ENCODE data around the gene LRBA. TPM values are rescaled to one million over a fixed set of nuclear protein-coding genes. Genes with fewer than 3 reads are reported as not detected.

Gene LRBA
- total RNA-seq, 1 experiment from 2014 or later: 69.1 TPM

DNA sequence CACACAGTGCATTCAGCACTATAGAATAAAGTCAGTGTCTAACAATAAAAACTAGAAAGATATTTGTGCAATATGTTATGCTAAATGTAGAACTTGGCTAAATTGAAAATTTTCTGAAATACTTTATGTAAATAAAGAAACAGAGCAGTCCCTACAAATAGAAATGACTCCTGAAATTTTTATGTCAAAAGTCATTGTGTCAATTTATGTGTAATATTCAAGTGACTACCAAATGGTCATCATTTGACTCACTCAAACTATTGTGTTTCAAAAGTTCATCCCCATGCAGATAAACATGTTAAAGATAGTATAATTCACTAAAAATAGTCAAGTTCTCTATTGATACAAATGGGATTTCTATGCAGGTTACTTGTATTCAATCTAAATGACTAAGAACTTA, 17.9 kb downstream of the LRBA start:
- no peak for ATAC-seq
- no peaks in the 10 kb centered on the region for H3K36me3 Mint-ChIP-seq
- no peak overlapping the region for H3K27ac Mint-ChIP-seq
- POLR2A ChIA-PET: no interaction called here
- DNase-seq (ENCODE audit: low spot score): no peak
- peaks cover 34% of the 10 kb centered on the region for H3K4me1 Mint-ChIP-seq
- H3K4me3 Mint-ChIP-seq: no peak overlapping the region
- no peaks in the 10 kb centered on the region for H3K27me3 Mint-ChIP-seq (ENCODE audit: low read depth)
- H3K9me3 Mint-ChIP-seq: no peaks in the 10 kb centered on the region
- CTCF ChIA-PET: no interaction called here
- TF ChIP-seq, protein P1, sequence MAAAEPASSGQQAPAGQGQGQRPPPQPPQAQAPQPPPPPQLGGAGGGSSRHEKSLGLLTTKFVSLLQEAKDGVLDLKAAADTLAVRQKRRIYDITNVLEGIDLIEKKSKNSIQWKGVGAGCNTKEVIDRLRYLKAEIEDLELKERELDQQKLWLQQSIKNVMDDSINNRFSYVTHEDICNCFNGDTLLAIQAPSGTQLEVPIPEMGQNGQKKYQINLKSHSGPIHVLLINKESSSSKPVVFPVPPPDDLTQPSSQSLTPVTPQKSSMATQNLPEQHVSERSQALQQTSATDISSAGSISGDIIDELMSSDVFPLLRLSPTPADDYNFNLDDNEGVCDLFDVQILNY (CRISPR knock-in tag; IDR thresholded peaks at IDR 0.05): no peak
- TF ChIP-seq, protein P2, sequence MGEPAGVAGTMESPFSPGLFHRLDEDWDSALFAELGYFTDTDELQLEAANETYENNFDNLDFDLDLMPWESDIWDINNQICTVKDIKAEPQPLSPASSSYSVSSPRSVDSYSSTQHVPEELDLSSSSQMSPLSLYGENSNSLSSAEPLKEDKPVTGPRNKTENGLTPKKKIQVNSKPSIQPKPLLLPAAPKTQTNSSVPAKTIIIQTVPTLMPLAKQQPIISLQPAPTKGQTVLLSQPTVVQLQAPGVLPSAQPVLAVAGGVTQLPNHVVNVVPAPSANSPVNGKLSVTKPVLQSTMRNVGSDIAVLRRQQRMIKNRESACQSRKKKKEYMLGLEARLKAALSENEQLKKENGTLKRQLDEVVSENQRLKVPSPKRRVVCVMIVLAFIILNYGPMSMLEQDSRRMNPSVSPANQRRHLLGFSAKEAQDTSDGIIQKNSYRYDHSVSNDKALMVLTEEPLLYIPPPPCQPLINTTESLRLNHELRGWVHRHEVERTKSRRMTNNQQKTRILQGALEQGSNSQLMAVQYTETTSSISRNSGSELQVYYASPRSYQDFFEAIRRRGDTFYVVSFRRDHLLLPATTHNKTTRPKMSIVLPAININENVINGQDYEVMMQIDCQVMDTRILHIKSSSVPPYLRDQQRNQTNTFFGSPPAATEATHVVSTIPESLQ (CRISPR knock-in tag; IDR thresholded peaks at IDR 0.05): no peak
- no peak for TF ChIP-seq KAT7 (CRISPR knock-in tag; IDR thresholded peaks at IDR 0.05; ENCODE audit: borderline replicate concordance)
- TF ChIP-seq JAZF1 (CRISPR knock-in tag; IDR thresholded peaks at IDR 0.05): no peak
- TF ChIP-seq NR3C1 (CRISPR knock-in tag; conservative IDR thresholded peaks at IDR 0.05; ENCODE audit: low read depth): no peak
- no peak for TF ChIP-seq TCF7 (CRISPR knock-in tag; IDR thresholded peaks at IDR 0.05; ENCODE audit: low read depth)
- TF ChIP-seq IRF2 (CRISPR knock-in tag; IDR thresholded peaks at IDR 0.05; ENCODE audit: borderline replicate concordance, low read depth): no peak
- no peak for TF ChIP-seq FOXK1 (CRISPR knock-in tag; IDR thresholded peaks at IDR 0.05)
- TF ChIP-seq, protein P3, sequence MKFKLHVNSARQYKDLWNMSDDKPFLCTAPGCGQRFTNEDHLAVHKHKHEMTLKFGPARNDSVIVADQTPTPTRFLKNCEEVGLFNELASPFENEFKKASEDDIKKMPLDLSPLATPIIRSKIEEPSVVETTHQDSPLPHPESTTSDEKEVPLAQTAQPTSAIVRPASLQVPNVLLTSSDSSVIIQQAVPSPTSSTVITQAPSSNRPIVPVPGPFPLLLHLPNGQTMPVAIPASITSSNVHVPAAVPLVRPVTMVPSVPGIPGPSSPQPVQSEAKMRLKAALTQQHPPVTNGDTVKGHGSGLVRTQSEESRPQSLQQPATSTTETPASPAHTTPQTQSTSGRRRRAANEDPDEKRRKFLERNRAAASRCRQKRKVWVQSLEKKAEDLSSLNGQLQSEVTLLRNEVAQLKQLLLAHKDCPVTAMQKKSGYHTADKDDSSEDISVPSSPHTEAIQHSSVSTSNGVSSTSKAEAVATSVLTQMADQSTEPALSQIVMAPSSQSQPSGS (CRISPR knock-in tag; IDR thresholded peaks at IDR 0.05; ENCODE audit: borderline replicate concordance, low read depth): no peak
- TF ChIP-seq GRHL2 (CRISPR knock-in tag; IDR thresholded peaks at IDR 0.05; ENCODE audit: insufficient replicate concordance, severe bottlenecking): no peak
- TF ChIP-seq, protein P4, sequence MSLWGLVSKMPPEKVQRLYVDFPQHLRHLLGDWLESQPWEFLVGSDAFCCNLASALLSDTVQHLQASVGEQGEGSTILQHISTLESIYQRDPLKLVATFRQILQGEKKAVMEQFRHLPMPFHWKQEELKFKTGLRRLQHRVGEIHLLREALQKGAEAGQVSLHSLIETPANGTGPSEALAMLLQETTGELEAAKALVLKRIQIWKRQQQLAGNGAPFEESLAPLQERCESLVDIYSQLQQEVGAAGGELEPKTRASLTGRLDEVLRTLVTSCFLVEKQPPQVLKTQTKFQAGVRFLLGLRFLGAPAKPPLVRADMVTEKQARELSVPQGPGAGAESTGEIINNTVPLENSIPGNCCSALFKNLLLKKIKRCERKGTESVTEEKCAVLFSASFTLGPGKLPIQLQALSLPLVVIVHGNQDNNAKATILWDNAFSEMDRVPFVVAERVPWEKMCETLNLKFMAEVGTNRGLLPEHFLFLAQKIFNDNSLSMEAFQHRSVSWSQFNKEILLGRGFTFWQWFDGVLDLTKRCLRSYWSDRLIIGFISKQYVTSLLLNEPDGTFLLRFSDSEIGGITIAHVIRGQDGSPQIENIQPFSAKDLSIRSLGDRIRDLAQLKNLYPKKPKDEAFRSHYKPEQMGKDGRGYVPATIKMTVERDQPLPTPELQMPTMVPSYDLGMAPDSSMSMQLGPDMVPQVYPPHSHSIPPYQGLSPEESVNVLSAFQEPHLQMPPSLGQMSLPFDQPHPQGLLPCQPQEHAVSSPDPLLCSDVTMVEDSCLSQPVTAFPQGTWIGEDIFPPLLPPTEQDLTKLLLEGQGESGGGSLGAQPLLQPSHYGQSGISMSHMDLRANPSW (CRISPR knock-in tag; conservative IDR thresholded peaks at IDR 0.05; ENCODE audit: low read depth): no peak
- no peak for TF ChIP-seq NR2C2 (CRISPR knock-in tag; IDR thresholded peaks at IDR 0.05)
- no peak for TF ChIP-seq ZNF317 (CRISPR knock-in tag; IDR thresholded peaks at IDR 0.05; ENCODE audit: borderline replicate concordance, low read depth)
- no peak for TF ChIP-seq ZNF219 (CRISPR knock-in tag; IDR thresholded peaks at IDR 0.05; ENCODE audit: borderline replicate concordance)
- no peak for TF ChIP-seq CREB1 (CRISPR knock-in tag; IDR thresholded peaks at IDR 0.05)
- TF ChIP-seq, protein P5, sequence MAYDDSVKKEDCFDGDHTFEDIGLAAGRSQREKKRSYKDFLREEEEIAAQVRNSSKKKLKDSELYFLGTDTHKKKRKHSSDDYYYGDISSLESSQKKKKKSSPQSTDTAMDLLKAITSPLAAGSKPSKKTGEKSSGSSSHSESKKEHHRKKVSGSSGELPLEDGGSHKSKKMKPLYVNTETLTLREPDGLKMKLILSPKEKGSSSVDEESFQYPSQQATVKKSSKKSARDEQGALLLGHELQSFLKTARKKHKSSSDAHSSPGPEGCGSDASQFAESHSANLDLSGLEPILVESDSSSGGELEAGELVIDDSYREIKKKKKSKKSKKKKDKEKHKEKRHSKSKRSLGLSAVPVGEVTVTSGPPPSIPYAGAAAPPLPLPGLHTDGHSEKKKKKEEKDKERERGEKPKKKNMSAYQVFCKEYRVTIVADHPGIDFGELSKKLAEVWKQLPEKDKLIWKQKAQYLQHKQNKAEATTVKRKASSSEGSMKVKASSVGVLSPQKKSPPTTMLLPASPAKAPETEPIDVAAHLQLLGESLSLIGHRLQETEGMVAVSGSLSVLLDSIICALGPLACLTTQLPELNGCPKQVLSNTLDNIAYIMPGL (CRISPR knock-in tag; IDR thresholded peaks at IDR 0.05): no peak

DNA sequence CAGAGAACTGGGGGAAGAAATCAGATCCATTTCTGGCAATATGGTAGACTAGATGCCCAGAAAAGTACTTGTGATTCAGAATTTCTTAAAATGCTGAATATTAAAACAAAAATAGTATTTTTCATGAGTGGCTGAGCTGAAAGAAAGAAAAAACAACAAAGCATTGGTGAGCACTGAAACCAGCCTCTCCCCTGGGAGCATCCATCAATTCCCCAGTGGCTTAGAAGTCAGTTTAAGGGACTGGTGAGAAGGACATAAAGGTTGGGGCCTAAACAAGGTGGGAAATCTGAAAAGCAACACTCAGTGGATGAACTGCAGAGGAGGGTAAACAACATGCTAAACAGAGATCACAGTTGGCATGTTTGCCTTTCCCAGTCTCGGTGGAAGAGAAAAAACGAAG, 20.4 kb downstream of the LRBA start:
- H3K27ac Mint-ChIP-seq: peak overlapping the region; percentile 32
- DNase-seq (ENCODE audit: low spot score) (no peak), ATAC-seq (no peak)
- H3K27me3 Mint-ChIP-seq (ENCODE audit: low read depth): no peaks in the 10 kb centered on the region
- H3K36me3 Mint-ChIP-seq: peaks cover 2% of the 10 kb centered on the region; the same call in 1 of the 2 replicates
- ChIA-PET POLR2A (no interaction called here), CTCF (no interaction called here)
- H3K4me3 Mint-ChIP-seq: no peak overlapping the region
- H3K4me1 Mint-ChIP-seq: peaks cover 18% of the 10 kb centered on the region
- no peaks in the 10 kb centered on the region for H3K9me3 Mint-ChIP-seq
- no peak for TF ChIP-seq EMX1 (CRISPR knock-in tag; IDR thresholded peaks at IDR 0.05)
- no peak for TF ChIP-seq SMAD3 (CRISPR knock-in tag; IDR thresholded peaks at IDR 0.05; ENCODE audit: borderline replicate concordance)
- no peak for TF ChIP-seq IRF2 (CRISPR knock-in tag; IDR thresholded peaks at IDR 0.05; ENCODE audit: borderline replicate concordance, low read depth)
- TF ChIP-seq, protein P6, sequence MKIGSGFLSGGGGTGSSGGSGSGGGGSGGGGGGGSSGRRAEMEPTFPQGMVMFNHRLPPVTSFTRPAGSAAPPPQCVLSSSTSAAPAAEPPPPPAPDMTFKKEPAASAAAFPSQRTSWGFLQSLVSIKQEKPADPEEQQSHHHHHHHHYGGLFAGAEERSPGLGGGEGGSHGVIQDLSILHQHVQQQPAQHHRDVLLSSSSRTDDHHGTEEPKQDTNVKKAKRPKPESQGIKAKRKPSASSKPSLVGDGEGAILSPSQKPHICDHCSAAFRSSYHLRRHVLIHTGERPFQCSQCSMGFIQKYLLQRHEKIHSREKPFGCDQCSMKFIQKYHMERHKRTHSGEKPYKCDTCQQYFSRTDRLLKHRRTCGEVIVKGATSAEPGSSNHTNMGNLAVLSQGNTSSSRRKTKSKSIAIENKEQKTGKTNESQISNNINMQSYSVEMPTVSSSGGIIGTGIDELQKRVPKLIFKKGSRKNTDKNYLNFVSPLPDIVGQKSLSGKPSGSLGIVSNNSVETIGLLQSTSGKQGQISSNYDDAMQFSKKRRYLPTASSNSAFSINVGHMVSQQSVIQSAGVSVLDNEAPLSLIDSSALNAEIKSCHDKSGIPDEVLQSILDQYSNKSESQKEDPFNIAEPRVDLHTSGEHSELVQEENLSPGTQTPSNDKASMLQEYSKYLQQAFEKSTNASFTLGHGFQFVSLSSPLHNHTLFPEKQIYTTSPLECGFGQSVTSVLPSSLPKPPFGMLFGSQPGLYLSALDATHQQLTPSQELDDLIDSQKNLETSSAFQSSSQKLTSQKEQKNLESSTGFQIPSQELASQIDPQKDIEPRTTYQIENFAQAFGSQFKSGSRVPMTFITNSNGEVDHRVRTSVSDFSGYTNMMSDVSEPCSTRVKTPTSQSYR (CRISPR knock-in tag; IDR thresholded peaks at IDR 0.05): no peak
- TF ChIP-seq, protein P1 (CRISPR knock-in tag; IDR thresholded peaks at IDR 0.05): no peak
- TF ChIP-seq, protein P7, sequence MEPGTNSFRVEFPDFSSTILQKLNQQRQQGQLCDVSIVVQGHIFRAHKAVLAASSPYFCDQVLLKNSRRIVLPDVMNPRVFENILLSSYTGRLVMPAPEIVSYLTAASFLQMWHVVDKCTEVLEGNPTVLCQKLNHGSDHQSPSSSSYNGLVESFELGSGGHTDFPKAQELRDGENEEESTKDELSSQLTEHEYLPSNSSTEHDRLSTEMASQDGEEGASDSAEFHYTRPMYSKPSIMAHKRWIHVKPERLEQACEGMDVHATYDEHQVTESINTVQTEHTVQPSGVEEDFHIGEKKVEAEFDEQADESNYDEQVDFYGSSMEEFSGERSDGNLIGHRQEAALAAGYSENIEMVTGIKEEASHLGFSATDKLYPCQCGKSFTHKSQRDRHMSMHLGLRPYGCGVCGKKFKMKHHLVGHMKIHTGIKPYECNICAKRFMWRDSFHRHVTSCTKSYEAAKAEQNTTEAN (CRISPR knock-in tag; IDR thresholded peaks at IDR 0.05): no peak
